ENCODE measurements around the gene U2AF2. TPM values are rescaled to one million over a fixed set of nuclear protein-coding genes. Genes with fewer than 3 reads are reported as not detected.

Gene U2AF2
- total RNA-seq, 1 experiment from 2014 or later = 321 TPM

DNA sequence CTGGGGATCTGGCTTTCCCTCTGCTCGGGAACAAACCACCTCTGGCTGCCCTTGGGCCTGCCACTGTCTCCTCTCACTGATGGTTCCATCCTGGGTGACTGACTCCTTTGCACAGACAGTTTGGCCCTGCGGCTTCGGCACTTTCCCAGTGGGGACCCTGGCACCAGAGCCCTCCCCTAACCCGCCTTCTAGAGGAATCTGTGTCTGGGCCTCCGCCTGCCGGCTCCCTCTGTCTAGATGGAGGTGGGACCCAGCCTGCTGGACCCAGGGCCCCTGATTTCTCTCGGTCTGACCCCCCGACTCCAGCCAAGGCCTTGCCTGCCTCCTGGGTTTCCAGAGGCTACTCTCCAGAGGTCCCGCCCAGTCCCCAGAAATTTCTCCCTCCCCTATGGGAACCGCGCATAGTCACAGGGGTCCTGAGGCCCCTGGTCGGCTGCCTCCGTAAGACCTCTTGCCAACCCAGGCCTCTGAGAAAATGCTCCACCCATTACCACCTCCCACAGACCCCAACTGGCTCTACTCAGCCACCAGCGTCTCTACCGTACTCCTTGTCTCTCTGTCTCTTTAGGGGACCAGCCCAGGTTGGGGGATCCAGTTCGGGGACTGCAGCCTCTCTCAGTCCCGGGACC is 4.1 kb upstream of the U2AF2 start:
- Mint-ChIP-seq H3K4me3 (peak overlapping the region in 1 of 2 experiments; percentile 60; a peak in 2 of 5 replicates), H3K4me1 (peaks cover 14 to 16% of the 10 kb centered on the region in 2 experiments), H3K9me3 (peaks cover 0 to 3% of the 10 kb centered on the region in 2 experiments; a peak in 3 of 5 replicates), H3K27ac (peak overlapping the region in 1 of 3 experiments; percentile 75; a peak in 3 of 7 replicates), H3K36me3 (ENCODE audit: insufficient read depth in 1 of 3, low read depth in 3 of 3) (peaks cover 7 to 44% (median 34%) of the 10 kb centered on the region in 3 experiments), H3K27me3 (ENCODE audit: low read depth) (no peaks in the 10 kb centered on the region; the same call in 1 of the 2 replicates)
- Histone ChIP-seq H3K27ac (ENCODE audit: insufficient read length, low read depth, low read length) (no peak overlapping the region), H3K9me3 (ENCODE audit: control insufficient read depth, low read depth, low read length) (no peaks in the 10 kb centered on the region), H3K9ac (ENCODE audit: extremely low read depth, insufficient read length, low read length) (no peak overlapping the region), H3K4ac (ENCODE audit: low read depth, low read length) (no peak overlapping the region), H4K20me1 (ENCODE audit: control insufficient read depth, insufficient read depth, insufficient read length) (peaks cover 5% of the 10 kb centered on the region), H2BK20ac (ENCODE audit: low read depth, low read length, poor library complexity, severe bottlenecking) (no peak overlapping the region), H4K5ac (ENCODE audit: insufficient read length, low read depth, low read length) (no peak overlapping the region), H3T11ph (ENCODE audit: low read length) (no peak overlapping the region), H2BK120ac (ENCODE audit: low read depth, low read length, poor library complexity, severe bottlenecking) (no peak overlapping the region), H2BK15ac (ENCODE audit: low read depth, low read length) (no peak overlapping the region), H2BK12ac (ENCODE audit: insufficient read length, low read depth, low read length) (no peak overlapping the region), H3K4me2 (ENCODE audit: insufficient read depth, insufficient read length, low read length) (no peak overlapping the region), H3K14ac (ENCODE audit: insufficient read depth, low read length) (no peak overlapping the region; the same call in 1 of the 2 replicates), H3K18ac (ENCODE audit: insufficient read length, low read depth, low read length) (no peak overlapping the region), H3K56ac (ENCODE audit: insufficient read length, low read depth, low read length) (no peak overlapping the region), H2AK5ac (ENCODE audit: insufficient read length, low read length) (no peak overlapping the region), H3K23me2 (ENCODE audit: insufficient read length, low read depth, low read length, poor library complexity, severe bottlenecking) (peaks cover 25% of the 10 kb centered on the region), H4K8ac (replicated peaks; ENCODE audit: insufficient read length, low read depth, low read length) (no peak overlapping the region), H3K79me1 (ENCODE audit: insufficient read depth, low read depth, low read length, poor library complexity, severe bottlenecking) (no peaks in the 10 kb centered on the region), H3K4me1 (ENCODE audit: insufficient read depth, low read length) (no peaks in the 10 kb centered on the region), H3K23ac (ENCODE audit: insufficient read length, low read depth, low read length) (no peak overlapping the region), H2AFZ (ENCODE audit: low read length) (no peak overlapping the region), H2BK5ac (ENCODE audit: insufficient read length, low read length) (no peak overlapping the region), H4K91ac (ENCODE audit: insufficient read length, low read depth, low read length) (no peak overlapping the region), H3K27me3 (ENCODE audit: insufficient read depth, low read length) (no peaks in the 10 kb centered on the region), H3K79me2 (ENCODE audit: insufficient read depth, low read length) (peaks cover 2% of the 10 kb centered on the region; the same call in 1 of the 2 replicates)
- WGBS (ENCODE audit: extremely low coverage, insufficient read length, low lambda C conversion rate) = no CpG with 5 or more reads among the region's 17 CpGs
- TF ChIP-seq, protein P1, sequence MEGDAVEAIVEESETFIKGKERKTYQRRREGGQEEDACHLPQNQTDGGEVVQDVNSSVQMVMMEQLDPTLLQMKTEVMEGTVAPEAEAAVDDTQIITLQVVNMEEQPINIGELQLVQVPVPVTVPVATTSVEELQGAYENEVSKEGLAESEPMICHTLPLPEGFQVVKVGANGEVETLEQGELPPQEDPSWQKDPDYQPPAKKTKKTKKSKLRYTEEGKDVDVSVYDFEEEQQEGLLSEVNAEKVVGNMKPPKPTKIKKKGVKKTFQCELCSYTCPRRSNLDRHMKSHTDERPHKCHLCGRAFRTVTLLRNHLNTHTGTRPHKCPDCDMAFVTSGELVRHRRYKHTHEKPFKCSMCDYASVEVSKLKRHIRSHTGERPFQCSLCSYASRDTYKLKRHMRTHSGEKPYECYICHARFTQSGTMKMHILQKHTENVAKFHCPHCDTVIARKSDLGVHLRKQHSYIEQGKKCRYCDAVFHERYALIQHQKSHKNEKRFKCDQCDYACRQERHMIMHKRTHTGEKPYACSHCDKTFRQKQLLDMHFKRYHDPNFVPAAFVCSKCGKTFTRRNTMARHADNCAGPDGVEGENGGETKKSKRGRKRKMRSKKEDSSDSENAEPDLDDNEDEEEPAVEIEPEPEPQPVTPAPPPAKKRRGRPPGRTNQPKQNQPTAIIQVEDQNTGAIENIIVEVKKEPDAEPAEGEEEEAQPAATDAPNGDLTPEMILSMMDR (conservative IDR thresholded peaks at IDR 0.05) = no peak
- DNase-seq = no peak
